GM19238 (cell line): Measurements from ENCODE around the gene RAPGEF2.

ENCODE experiments used
- DNase-seq: peaks from one replicate; pipeline ENCODE4 v3.0.0; 2011; ENCODE audit warnings: low spot score; ENCODE audit not compliant: insufficient read length

RAPGEF2 gene

GRCh38 chr4:159398236-159398638 is 295.4 kb downstream of the RAPGEF2 start:
- no peak for DNase-seq

GRCh38 chr4:159400558-159401225 is 297.8 kb downstream of the RAPGEF2 start:
- DNase-seq: no peak

- DNase-seq: no peak
Observed at GRCh38 chr4:159401226-159401712, 298.4 kb downstream of the RAPGEF2 start.

GRCh38 chr4:159401791-159402380 is 299.0 kb downstream of the RAPGEF2 start:
- DNase-seq: no peak
